ENCODE measurements around the gene KNL1. TPM values are rescaled to one million over a fixed set of nuclear protein-coding genes. Genes with fewer than 3 reads are reported as not detected.

KNL1 gene
- total RNA-seq, 2 donors from 2014 or later, result 0.51 to 4.6 TPM

DNA sequence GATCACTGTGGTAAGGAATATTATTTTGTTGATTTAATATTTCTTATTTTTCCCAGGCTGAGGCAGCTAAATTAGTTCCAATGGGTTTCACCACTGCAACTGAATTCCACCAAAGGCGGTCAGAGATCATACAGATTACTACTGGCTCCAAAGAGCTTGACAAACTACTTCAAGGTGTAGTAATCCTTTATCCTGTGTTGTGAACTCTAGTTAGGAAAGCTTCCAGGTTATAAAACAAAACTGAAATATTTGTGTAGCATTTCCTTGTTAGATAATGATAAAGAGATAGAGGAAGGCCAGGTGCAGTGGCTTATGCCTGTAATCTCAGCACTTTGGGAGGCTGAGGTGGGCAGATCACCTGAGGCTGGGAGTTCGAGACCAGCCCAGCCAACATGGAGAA, 112.1 kb downstream of the KNL1 start:
- DNase-seq (ENCODE audit: low spot score), result no peak
- TF ChIP-seq, protein P1, sequence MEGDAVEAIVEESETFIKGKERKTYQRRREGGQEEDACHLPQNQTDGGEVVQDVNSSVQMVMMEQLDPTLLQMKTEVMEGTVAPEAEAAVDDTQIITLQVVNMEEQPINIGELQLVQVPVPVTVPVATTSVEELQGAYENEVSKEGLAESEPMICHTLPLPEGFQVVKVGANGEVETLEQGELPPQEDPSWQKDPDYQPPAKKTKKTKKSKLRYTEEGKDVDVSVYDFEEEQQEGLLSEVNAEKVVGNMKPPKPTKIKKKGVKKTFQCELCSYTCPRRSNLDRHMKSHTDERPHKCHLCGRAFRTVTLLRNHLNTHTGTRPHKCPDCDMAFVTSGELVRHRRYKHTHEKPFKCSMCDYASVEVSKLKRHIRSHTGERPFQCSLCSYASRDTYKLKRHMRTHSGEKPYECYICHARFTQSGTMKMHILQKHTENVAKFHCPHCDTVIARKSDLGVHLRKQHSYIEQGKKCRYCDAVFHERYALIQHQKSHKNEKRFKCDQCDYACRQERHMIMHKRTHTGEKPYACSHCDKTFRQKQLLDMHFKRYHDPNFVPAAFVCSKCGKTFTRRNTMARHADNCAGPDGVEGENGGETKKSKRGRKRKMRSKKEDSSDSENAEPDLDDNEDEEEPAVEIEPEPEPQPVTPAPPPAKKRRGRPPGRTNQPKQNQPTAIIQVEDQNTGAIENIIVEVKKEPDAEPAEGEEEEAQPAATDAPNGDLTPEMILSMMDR (IDR thresholded peaks at IDR 0.05), result no peak
- Histone ChIP-seq H3K4me3 (no peak overlapping the region), H3K27ac (no peak overlapping the region), H3K4me1 (no peaks in the 10 kb centered on the region), H3K9me3 (no peaks in the 10 kb centered on the region), H3K36me3 (no peaks in the 10 kb centered on the region), H3K27me3 (no peaks in the 10 kb centered on the region)

Other genes with a start within 250 kb of the KNL1 start
- gene PHGR1, start 243.2 kb upstream of the KNL1 start, total RNA-seq, result not detected
- under 1 TPM; 0.11 to 0.20 TPM for gene DISP2, start 236.0 kb upstream of the KNL1 start, total RNA-seq
- 10 to 100 TPM in 1 of 2 donors, 1 to 10 TPM in 1; 8.4 to 12.9 TPM for gene KNSTRN, start 211.5 kb upstream of the KNL1 start, total RNA-seq
- gene IVD, start 188.5 kb upstream of the KNL1 start, total RNA-seq, result 10 to 100 TPM; 49.1 to 65.3 TPM
- 10 to 100 TPM; 11.6 to 19.2 TPM for gene BAHD1, start 153.3 kb upstream of the KNL1 start, total RNA-seq
- gene CHST14, start 123.3 kb upstream of the KNL1 start, total RNA-seq, result 10 to 100 TPM; 13.2 to 14.2 TPM
- gene CCDC32, start 29.2 kb upstream of the KNL1 start, total RNA-seq, result 10 to 100 TPM; 18.7 to 30.2 TPM
- gene RPUSD2, start 24.9 kb upstream of the KNL1 start, total RNA-seq, result 1 to 10 TPM; 5.6 to 8.5 TPM
- gene RAD51, start 100.9 kb downstream of the KNL1 start, total RNA-seq, result under 1 TPM in 1 of 2 donors, not detected in 1; 0.30 TPM
- gene RMDN3, start 161.0 kb downstream of the KNL1 start, total RNA-seq, result 10 to 100 TPM; 12.4 to 14.4 TPM
- gene GCHFR, start 169.8 kb downstream of the KNL1 start, total RNA-seq, result 10 to 100 TPM in 1 of 2 donors, 1 to 10 TPM in 1; 9.7 to 33.8 TPM
- under 1 TPM in 1 of 2 donors, not detected in 1; 0.83 TPM for gene C15orf62, start 175.7 kb downstream of the KNL1 start, total RNA-seq
- gene ZFYVE19, start 212.8 kb downstream of the KNL1 start, total RNA-seq, result 10 to 100 TPM; 10.1 to 14.8 TPM
- gene DNAJC17, start 213.2 kb downstream of the KNL1 start, total RNA-seq, result 10 to 100 TPM; 11.6 to 15.7 TPM
- gene PPP1R14D, start 234.5 kb downstream of the KNL1 start, total RNA-seq, result not detected
- 10 to 100 TPM in 1 of 2 donors, 1 to 10 TPM in 1; 6.5 to 13.0 TPM for gene SPINT1, start 249.8 kb downstream of the KNL1 start, total RNA-seq

Measured in right atrium auricular region (tissue), 2 donors.